B cell (primary cell): ENCODE data around the gene SLC6A6. TPM values are rescaled to one million over a fixed set of nuclear protein-coding genes. Genes with fewer than 3 reads are reported as not detected.

Experiments
- ATAC-seq: fragments of 200-7000 bp; cut with Tn5 transposase; one replicate; pipeline ENCODE4 v1.10.0; 2021; ENCODE audit warnings: low read depth, mild to moderate bottlenecking, moderate number of reproducible peaks, moderate library complexity
- CTCF ChIA-PET: fragments of 350-600 bp; sonication (Branson Sonifier 250); formaldehyde crosslinking; loops from one replicate; lab custom pipeline; 2021; ENCODE audit warnings: antibody characterized with exemption, inconsistent platforms; lab: Charles Lee
- POLR2A ChIA-PET: fragments of 350-600 bp; sonication (Branson Sonifier 250); formaldehyde crosslinking; loops from one replicate; lab custom pipeline; 2021; ENCODE audit warnings: antibody characterized with exemption; lab: Charles Lee
- DNase-seq: peaks from one replicate; pipeline ENCODE4 v3.0.0; 2013
- H2AFZ ChIP-seq: 2 replicates; pipeline ENCODE4 v1.6.1; 2012; ENCODE audit warnings: mild to moderate bottlenecking, low read depth, low read length; ENCODE audit not compliant: insufficient read depth, poor library complexity, severe bottlenecking
- H3K27ac ChIP-seq, 2 donors: 1 replicate in 1 of 2; 2 replicates in 1 of 2; pipeline ENCODE4 v1.5.1; 2012 to 2013; ENCODE audit warnings: low read length in 2 of 2, mild to moderate bottlenecking in 2 of 2, moderate library complexity in 1 of 2
- H3K27me3 ChIP-seq, 4 experiments: fragments of 200-600 bp in 1 of 4; sonication (generic) in 1 of 4; replicated peaks in 1 of 4; 1 replicate in 2 of 4; 2 replicates in 2 of 4; pipeline versions ENCODE4 v1.6.1 to v1.7.0; 2013 to 2016; ENCODE audit warnings: low read length in 3 of 4, mild to moderate bottlenecking in 2 of 4, mixed read lengths in 1 of 4, moderate library complexity in 1 of 4; ENCODE audit not compliant: insufficient read depth in 4 of 4, control insufficient read depth in 3 of 4; ENCODE audit errors: control extremely low read depth in 1 of 4
- H3K36me3 ChIP-seq, 2 experiments: replicated peaks in 1 of 2; 1 replicate in 1 of 2; 2 replicates in 1 of 2; pipeline versions ENCODE4 v1.6.1 to v1.7.1; 2013; ENCODE audit warnings: low read length in 1 of 2; ENCODE audit not compliant: insufficient read depth in 2 of 2, control insufficient read depth in 1 of 2; ENCODE audit errors: control extremely low read depth in 1 of 2, extremely low read depth in 1 of 2
- H3K4me1 ChIP-seq, 2 donors: fragments of 200-600 bp in 1 of 2; sonication (generic) in 1 of 2; 1 replicate in 1 of 2; 2 replicates in 1 of 2; pipeline versions ENCODE4 v1.5.1 to v1.6.1; 2013 to 2017; ENCODE audit warnings: low read length in 2 of 2; ENCODE audit not compliant: control insufficient read depth in 2 of 2, insufficient read depth in 2 of 2
- H3K4me2 ChIP-seq: replicated peaks from 2 replicates; pipeline ENCODE3; 2012; ENCODE audit warnings: mild to moderate bottlenecking, low read depth, low read length; ENCODE audit not compliant: poor library complexity, severe bottlenecking
- H3K4me3 ChIP-seq, 5 experiments: fragments of 200-600 bp in 1 of 5; sonication (generic) in 1 of 5; 1 replicate in 3 of 5; 2 replicates in 2 of 5; pipeline versions ENCODE4 v1.5.1 to v1.7.0; 2011 to 2016; ENCODE audit warnings: low read length in 4 of 5, mild to moderate bottlenecking in 4 of 5, low read depth in 2 of 5, control low read depth in 1 of 5, moderate library complexity in 1 of 5; ENCODE audit not compliant: insufficient read depth in 1 of 5; ENCODE audit errors: control extremely low read depth in 1 of 5, extremely low read depth in 1 of 5
- H3K79me2 ChIP-seq: fragments of 200-600 bp; sonication (generic); one replicate; pipeline ENCODE4 v1.6.0; 2016; ENCODE audit warnings: low read length; ENCODE audit not compliant: control insufficient read depth, insufficient read depth
- H3K9ac ChIP-seq: fragments of 200-600 bp; sonication (generic); 2 replicates; pipeline ENCODE4 v1.6.1; 2017; ENCODE audit warnings: mild to moderate bottlenecking, low read length, moderate library complexity
- H3K9me3 ChIP-seq, 3 donors: one replicate each; pipeline versions ENCODE4 v1.6.1 to v1.7.1; 2013; ENCODE audit warnings: low read length in 2 of 3; ENCODE audit not compliant: control insufficient read depth in 2 of 3, insufficient read depth in 1 of 3; ENCODE audit errors: control extremely low read depth in 1 of 3
- H4K20me1 ChIP-seq: 2 replicates; pipeline ENCODE4 v1.6.0; 2012; ENCODE audit warnings: mild to moderate bottlenecking, low read length; ENCODE audit not compliant: insufficient read depth, control insufficient read depth, poor library complexity, severe bottlenecking
- H3K27ac Mint-ChIP-seq: one replicate; pipeline ENCODE4 v1.8.0; 2021; ENCODE audit warnings: mixed read lengths
- H3K27me3 Mint-ChIP-seq: one replicate; pipeline ENCODE4 v1.8.0; 2021; ENCODE audit warnings: mixed read lengths
- H3K4me1 Mint-ChIP-seq: one replicate; pipeline ENCODE4 v1.8.0; 2021; ENCODE audit warnings: mixed read lengths
- H3K4me3 Mint-ChIP-seq: one replicate; pipeline ENCODE4 v1.8.0; 2021; ENCODE audit warnings: mixed read lengths
- H3K9me3 Mint-ChIP-seq: one replicate; pipeline ENCODE4 v1.8.0; 2022; ENCODE audit warnings: mixed read lengths; ENCODE audit not compliant: insufficient read depth
- EZH2 ChIP-seq: IDR thresholded peaks from 2 replicates; pipeline ENCODE4 v1.6.1; 2012; ENCODE audit warnings: borderline replicate concordance, low read depth, mild to moderate bottlenecking, moderate library complexity, low read length; ENCODE audit not compliant: insufficient read depth, poor library complexity, severe bottlenecking
- WGBS: methylation state at CpG from one replicate; pipeline ENCODE4 v1.1.5; 2013; ENCODE audit warnings: missing lambda C conversion rate; ENCODE audit not compliant: insufficient coverage; 5-methylcytosine and 5-hydroxymethylcytosine counted together
- intact Hi-C: fragments of 100-400 bp; cut with micrococcal nuclease; formaldehyde crosslinking; loops from one replicate; pipeline ENCODE4 v1.10.0; 2022
- polyA plus RNA-seq: library from polyadenylated mRNA; depleted of rRNA; stranded (reverse); fragments of >200 nt; gene quantifications from 2 replicates; pipeline ENCODE4 v1.2.3, GENCODE V29; 2012
- total RNA-seq, 2 donors: library from RNA; stranded (reverse); fragments of 120-200 nt in 1 of 2; gene quantifications; 1 replicate in 1 of 2; 2 replicates in 1 of 2; pipeline versions ENCODE4 v1.2.3 to v1.2.4, GENCODE V29; 2013 to 2022
- TF ChIP-seq, protein P1 (sequence below): fragments of 200-600 bp; IDR thresholded peaks from one replicate; pipeline ENCODE4 v1.8.0; 2022; ENCODE audit warnings: antibody characterized with exemption, mild to moderate bottlenecking

Gene SLC6A6
- total and polyA plus RNA-seq, 2 donors (not counting 1 experiment from before 2014, with no cell fraction given), result 34.2 to 48.7 TPM

DNA sequence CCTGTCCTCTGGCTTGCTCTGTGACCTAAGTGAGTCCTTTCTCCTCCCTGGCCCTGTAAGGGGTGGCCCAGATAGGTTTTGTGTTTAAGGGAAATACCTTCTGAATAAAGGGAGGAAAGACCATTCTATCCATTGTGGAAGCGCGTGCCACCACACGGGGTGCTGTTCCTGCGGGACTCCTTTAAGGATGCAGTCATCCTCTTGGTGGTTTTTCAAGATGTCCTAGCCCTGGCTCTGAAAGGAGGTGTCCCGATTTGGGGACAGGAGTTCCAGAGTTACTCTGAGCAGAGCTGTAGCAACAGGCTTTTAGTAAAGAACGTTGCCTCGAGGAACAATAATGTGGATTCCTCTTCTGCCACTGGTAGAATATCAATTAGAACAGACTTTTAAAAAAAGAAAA lies 9.6 kb downstream of the SLC6A6 start:
- H3K27me3 Mint-ChIP-seq, result no peaks in the 10 kb centered on the region
- Histone ChIP-seq H3K27me3 (no peaks in the 10 kb centered on the region), H3K36me3 (peaks cover 4 to 26% of the 10 kb centered on the region in 2 experiments), H3K4me2 (no peak overlapping the region), H4K20me1 (peaks cover 59% of the 10 kb centered on the region), H3K9me3 (no peaks in the 10 kb centered on the region), H3K79me2 (peaks cover 91% of the 10 kb centered on the region), H2AFZ (no peak overlapping the region), H3K4me1 (peaks cover 20 to 28% of the 10 kb centered on the region in 2 donors), H3K4me3 (no peak overlapping the region), H3K9ac (no peak overlapping the region), H3K27ac (no peak overlapping the region)
- intact Hi-C loops, result no loop called here
- H3K4me3 Mint-ChIP-seq, result no peak overlapping the region
- POLR2A ChIA-PET, result interaction anchor here (1.4 kb wide), 1 partner anchor 9 kb away, joined by 6 read pairs; the partner anchor contains the start of gene SLC6A6
- no peak for ATAC-seq
- H3K4me1 Mint-ChIP-seq, result peaks cover 40% of the 10 kb centered on the region
- WGBS, result 97% methylated on average over 6 of the region's 7 CpGs
- H3K9me3 Mint-ChIP-seq, result no peaks in the 10 kb centered on the region
- no peak for DNase-seq
- H3K27ac Mint-ChIP-seq, result no peak overlapping the region
- no peak for TF ChIP-seq EZH2
- CTCF ChIA-PET, result no interaction called here

DNA sequence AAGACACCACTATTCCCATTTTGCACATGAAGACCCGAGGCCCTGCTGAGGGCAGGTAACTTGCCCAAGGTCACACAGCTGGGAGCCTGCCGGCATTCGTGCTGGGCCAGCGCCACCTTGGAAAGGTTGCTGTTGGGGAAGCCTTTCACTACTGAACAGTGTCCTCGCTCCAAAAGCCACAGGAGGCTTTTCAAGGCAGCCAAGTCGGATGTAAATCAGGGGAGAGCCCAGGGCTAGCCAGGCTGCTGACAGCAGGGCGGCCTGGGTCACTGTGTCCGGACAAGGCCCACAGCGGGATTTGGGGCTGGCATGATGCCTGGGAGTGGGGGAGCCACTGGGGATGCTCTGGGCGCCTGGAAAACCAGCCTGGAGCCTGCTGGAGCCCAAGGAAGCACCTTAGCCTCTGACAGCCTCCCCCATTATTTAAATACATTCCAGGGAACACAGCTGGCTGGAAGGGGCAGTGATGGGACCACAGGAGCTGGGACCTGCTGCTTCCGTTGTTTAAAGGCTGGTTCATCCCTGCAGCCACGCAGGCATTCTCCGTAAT lies 10.5 kb downstream of the SLC6A6 start:
- Histone ChIP-seq H3K9ac (no peak overlapping the region), H3K36me3 (peaks cover 4 to 24% of the 10 kb centered on the region in 2 experiments), H3K4me1 (peaks cover 11 to 19% of the 10 kb centered on the region in 2 donors), H3K4me2 (peak overlapping the region; percentile 24), H3K79me2 (peaks cover 86% of the 10 kb centered on the region), H3K4me3 (no peak overlapping the region), H3K27ac (no peak overlapping the region), H4K20me1 (peaks cover 50% of the 10 kb centered on the region), H2AFZ (no peak overlapping the region), H3K9me3 (no peaks in the 10 kb centered on the region), H3K27me3 (no peaks in the 10 kb centered on the region)
- ChIA-PET POLR2A (no interaction called here), CTCF (no interaction called here)
- peaks cover 30% of the 10 kb centered on the region for H3K4me1 Mint-ChIP-seq
- no peak overlapping the region for H3K4me3 Mint-ChIP-seq
- WGBS, result 95% methylated on average over 13 of the region's 13 CpGs
- no peaks in the 10 kb centered on the region for H3K27me3 Mint-ChIP-seq
- intact Hi-C loops, result no loop called here
- DNase-seq (no peak), ATAC-seq (no peak)
- H3K9me3 Mint-ChIP-seq, result no peaks in the 10 kb centered on the region
- TF ChIP-seq, protein P1, sequence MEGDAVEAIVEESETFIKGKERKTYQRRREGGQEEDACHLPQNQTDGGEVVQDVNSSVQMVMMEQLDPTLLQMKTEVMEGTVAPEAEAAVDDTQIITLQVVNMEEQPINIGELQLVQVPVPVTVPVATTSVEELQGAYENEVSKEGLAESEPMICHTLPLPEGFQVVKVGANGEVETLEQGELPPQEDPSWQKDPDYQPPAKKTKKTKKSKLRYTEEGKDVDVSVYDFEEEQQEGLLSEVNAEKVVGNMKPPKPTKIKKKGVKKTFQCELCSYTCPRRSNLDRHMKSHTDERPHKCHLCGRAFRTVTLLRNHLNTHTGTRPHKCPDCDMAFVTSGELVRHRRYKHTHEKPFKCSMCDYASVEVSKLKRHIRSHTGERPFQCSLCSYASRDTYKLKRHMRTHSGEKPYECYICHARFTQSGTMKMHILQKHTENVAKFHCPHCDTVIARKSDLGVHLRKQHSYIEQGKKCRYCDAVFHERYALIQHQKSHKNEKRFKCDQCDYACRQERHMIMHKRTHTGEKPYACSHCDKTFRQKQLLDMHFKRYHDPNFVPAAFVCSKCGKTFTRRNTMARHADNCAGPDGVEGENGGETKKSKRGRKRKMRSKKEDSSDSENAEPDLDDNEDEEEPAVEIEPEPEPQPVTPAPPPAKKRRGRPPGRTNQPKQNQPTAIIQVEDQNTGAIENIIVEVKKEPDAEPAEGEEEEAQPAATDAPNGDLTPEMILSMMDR, result no peak
- no peak for TF ChIP-seq EZH2
- no peak overlapping the region for H3K27ac Mint-ChIP-seq
